Panc1 (cell line): Measurements from ENCODE around the gene TNS4. TPM values are rescaled to one million over a fixed set of nuclear protein-coding genes. Genes with fewer than 3 reads are reported as not detected.

ENCODE experiments used
- ATAC-seq: fragments of 200-7000 bp; cut with Tn5 transposase; 2 replicates; pipeline ENCODE4 v1.9.1; 2020; ENCODE audit warnings: mild to moderate bottlenecking, moderate library complexity
- BruUV-seq: library from RNA; stranded (reverse); fragments of 400-500 nt; replicated peaks from 2 replicates; lab custom pipeline; 2021; lab: Mats Ljungman, UMichigan
- CTCF ChIA-PET: fragments of 300-600 bp; sonication (Branson Sonifier 250); formaldehyde crosslinking; loops from one replicate; lab custom pipeline; 2022; ENCODE audit warnings: antibody characterized with exemption; lab: Charles Lee
- POLR2A ChIA-PET: fragments of 300-600 bp; sonication (Branson Sonifier 250); formaldehyde crosslinking; loops from one replicate; lab custom pipeline; 2022; ENCODE audit warnings: antibody characterized with exemption; lab: Charles Lee
- DNase-seq: peaks from one replicate; pipeline ENCODE4 v3.0.0-alpha.2; 2010; ENCODE audit warnings: low read depth, low spot score
- H3K27ac ChIP-seq: 2 replicates; pipeline ENCODE4 v1.5.1; 2011; ENCODE audit warnings: mild to moderate bottlenecking, low read length, inconsistent platforms
- H3K27me3 ChIP-seq: fragments of 200-500 bp; sonication (Bioruptor generic); 2 replicates; pipeline ENCODE4 v1.6.0; 2014; ENCODE audit warnings: low read length, inconsistent platforms; ENCODE audit not compliant: control insufficient read depth, insufficient read depth
- H3K36me3 ChIP-seq: fragments of 200-500 bp; sonication (Bioruptor generic); 2 replicates; pipeline ENCODE4 v1.5.1; 2014; ENCODE audit warnings: inconsistent platforms, mild to moderate bottlenecking, low read length, moderate library complexity; ENCODE audit not compliant: control insufficient read depth, insufficient read depth
- H3K4me1 ChIP-seq: 2 replicates; pipeline ENCODE4 v1.5.1; 2011; ENCODE audit warnings: inconsistent platforms, mild to moderate bottlenecking, low read length, moderate library complexity; ENCODE audit not compliant: control insufficient read depth, insufficient read depth
- H3K4me3 ChIP-seq, 2 experiments: 2 replicates each; pipeline ENCODE4 v1.5.1; 2011 to 2012; ENCODE audit warnings: low read depth in 2 of 2, low read length in 2 of 2, mild to moderate bottlenecking in 2 of 2, inconsistent platforms in 1 of 2, moderate library complexity in 1 of 2
- H3K9me3 ChIP-seq: fragments of 200-500 bp; sonication (Bioruptor generic); 2 replicates; pipeline ENCODE4 v1.5.1; 2014; ENCODE audit warnings: low read depth, mild to moderate bottlenecking, inconsistent platforms, low read length, moderate library complexity; ENCODE audit not compliant: control insufficient read depth, insufficient read depth
- CTCF ChIP-seq: fragments of 450-650 bp; IDR thresholded peaks from 2 replicates; pipeline ENCODE4 v1.5.1; 2017; ENCODE audit warnings: mild to moderate bottlenecking
- POLR2AphosphoS5 ChIP-seq: IDR thresholded peaks from 2 replicates; pipeline ENCODE4 v1.6.1; 2012; ENCODE audit warnings: mild to moderate bottlenecking, low read depth, low read length, moderate library complexity
- REST ChIP-seq, 2 experiments: IDR thresholded peaks; 2 replicates each; pipeline ENCODE4 v1.6.1; 2011 to 2012; ENCODE audit warnings: low read depth in 2 of 2, control low read depth in 1 of 2, low read length in 1 of 2, mild to moderate bottlenecking in 1 of 2, moderate library complexity in 1 of 2; ENCODE audit not compliant: insufficient read depth in 1 of 2
- SIN3A ChIP-seq: IDR thresholded peaks from 2 replicates; pipeline ENCODE4 v1.6.1; 2012; ENCODE audit warnings: low read depth, mild to moderate bottlenecking, low read length, moderate library complexity, borderline replicate concordance; ENCODE audit not compliant: insufficient read depth
- TCF7L2 ChIP-seq: IDR thresholded peaks from 2 replicates; pipeline ENCODE4 v1.6.1; 2011; ENCODE audit warnings: mild to moderate bottlenecking, low read depth, low read length, inconsistent platforms
- in situ Hi-C: cut with HindIII; loops from 2 replicates; pipeline ENCODE4 v1.10.0; 2016; ENCODE audit warnings: low sequenced_read_pairs, low pct_unique_long_range_greater_than_20kb
- intact Hi-C: fragments of 100-400 bp; cut with micrococcal nuclease; formaldehyde crosslinking; loops from one replicate; pipeline ENCODE4 v1.10.0; 2022; ENCODE audit not compliant: unreplicated experiment
- total RNA-seq: library from RNA; stranded (reverse); gene quantifications from one replicate; pipeline ENCODE4 v1.2.1, GENCODE V29; 2021; ENCODE audit not compliant: unreplicated experiment

Gene TNS4
- total RNA-seq, 1 experiment from 2014 or later: not detected

- Histone ChIP-seq H3K4me1 (no peaks in the 10 kb centered on the region), H3K27ac (no peak overlapping the region), H3K9me3 (no peaks in the 10 kb centered on the region), H3K27me3 (no peaks in the 10 kb centered on the region), H3K4me3 (no peak overlapping the region), H3K36me3 (no peaks in the 10 kb centered on the region)
- DNase-seq: no peak
- intact Hi-C loops: loop anchor here (5.0 kb wide), 1 partner anchor 33 kb away; the partner anchor contains the start of gene IGFBP4
- CTCF ChIA-PET: interaction anchor here (0.5 to 1.5 kb wide), 21 partner anchors 9 to 1488 kb away, joined by 3 to 25 read pairs (median 4); partner anchors contain the start of gene TOP2A
- POLR2A ChIA-PET: interaction anchor here (0.6 to 0.7 kb wide), 2 partner anchors 59 to 1055 kb away, joined by 3 to 6 read pairs; no protein-coding TSS in a partner anchor
- TF ChIP-seq POLR2AphosphoS5 (no peak), SIN3A (no peak), REST (IDR thresholded peaks at IDR 0.05; ENCODE audit: insufficient read depth in 1 of 2, low read depth in 2 of 2, low read length in 1 of 2) (no peak), TCF7L2 (no peak), CTCF (no peak)
- BruUV-seq: no TSS peak
- in situ Hi-C loops: no loop called here
- ATAC-seq: no peak
Observed at GRCh38 chr17:40475234-40475908, 26.1 kb downstream of the TNS4 start.

GRCh38 chr17:40474419-40475002 is 26.9 kb downstream of the TNS4 start:
- intact Hi-C loops: loop anchor here (5.0 kb wide), 1 partner anchor 32 kb away; the partner anchor contains the start of gene IGFBP4

More at GRCh38 chr17:40474419-40475002, 26.9 kb downstream of the TNS4 start:
- Histone ChIP-seq H3K27ac (no peak overlapping the region), H3K4me3 (no peak overlapping the region), H3K4me1 (no peaks in the 10 kb centered on the region), H3K9me3 (no peaks in the 10 kb centered on the region), H3K36me3 (no peaks in the 10 kb centered on the region), H3K27me3 (no peaks in the 10 kb centered on the region)
- ATAC-seq (no peak), DNase-seq (no peak)
- no TSS peak for BruUV-seq
- POLR2A ChIA-PET: interaction anchor here (0.7 kb wide), 1 partner anchor 60 kb away, joined by 6 read pairs; no protein-coding TSS in a partner anchor
- in situ Hi-C loops: no loop called here
- CTCF ChIA-PET: interaction anchor here (0.5 to 0.7 kb wide), 2 partner anchors 105 to 1489 kb away, joined by 3 to 5 read pairs; no protein-coding TSS in a partner anchor
- no peak for TF ChIP-seq REST (IDR thresholded peaks at IDR 0.05; ENCODE audit: insufficient read depth in 1 of 2, low read depth in 2 of 2, low read length in 1 of 2)
